NOMO-1 treated with dmso at 0.1 percent for 144 hours (cell line): Measurements from ENCODE around the gene SCN4A.
A peak's percentile ranks its signal among the peaks of the same experiment; 100 is the strongest.
"Not testable (repeated sequence)": the region's sequence is repeated elsewhere in the genome, so short reads cannot be mapped to it uniquely, and the experiment has no call there.

Source experiments
- DNase-seq: peaks from one replicate; lab custom pipeline; 2025; ENCODE audit not compliant: unreplicated experiment; lab: John Stamatoyannopoulos, UW

The SCN4A gene

DNA sequence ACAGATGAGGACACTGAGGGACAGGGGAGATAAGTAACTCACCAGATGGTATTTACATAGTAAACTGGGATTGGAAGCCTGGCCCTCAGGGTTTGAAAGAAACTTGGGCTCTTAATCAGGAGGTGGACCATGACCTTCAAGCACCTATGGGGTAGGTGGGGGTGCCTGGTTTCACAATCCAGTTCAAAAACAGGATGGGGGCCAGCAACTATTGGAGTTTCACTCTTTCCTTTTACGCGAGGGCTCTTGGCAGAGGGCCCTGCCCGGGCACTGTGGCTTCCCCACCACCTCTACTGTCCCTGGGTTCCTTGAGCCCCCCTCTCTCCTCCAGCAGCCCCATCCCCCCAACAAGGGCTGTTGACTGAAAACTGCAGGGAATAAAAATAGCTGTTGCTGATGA is 14.1 kb upstream of the SCN4A start:
- no peak for DNase-seq

DNA sequence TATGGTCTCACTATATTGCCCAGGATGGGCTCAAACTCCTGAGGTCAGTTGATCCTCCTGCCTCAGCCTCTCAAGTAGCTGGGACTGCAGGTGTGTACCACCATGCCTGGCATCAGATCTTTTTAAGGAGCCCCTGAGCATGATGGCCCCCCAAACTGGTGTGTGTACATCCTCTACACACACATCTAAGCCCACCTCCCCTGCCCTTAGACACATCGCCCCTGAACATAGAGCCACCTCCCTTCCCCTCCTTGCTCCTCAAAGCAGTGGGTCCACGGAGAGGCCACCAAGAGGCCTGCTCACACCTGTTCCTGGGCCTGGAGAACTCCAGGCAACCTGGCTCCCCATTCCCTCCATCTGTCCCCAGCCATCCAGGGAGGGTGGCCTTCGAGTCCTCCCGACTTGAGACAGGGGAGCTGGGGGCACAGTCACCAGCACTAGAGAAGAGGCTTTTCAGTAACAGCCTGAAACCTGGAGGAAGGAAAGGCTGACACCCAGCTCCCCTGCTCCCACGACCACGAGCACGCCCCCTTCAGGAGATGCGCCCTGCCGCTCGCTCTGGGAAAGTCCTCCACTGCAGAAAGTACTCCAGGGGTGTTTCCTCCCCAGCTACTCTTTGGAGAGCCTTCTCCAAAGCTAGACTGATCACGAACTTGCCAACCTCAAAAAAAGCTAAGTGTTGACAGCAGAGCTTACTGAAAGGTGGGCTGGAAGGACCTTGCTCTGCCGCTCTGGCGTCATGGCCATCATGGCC is 12.8 kb upstream of the SCN4A start:
- DNase-seq: no peak

DNA sequence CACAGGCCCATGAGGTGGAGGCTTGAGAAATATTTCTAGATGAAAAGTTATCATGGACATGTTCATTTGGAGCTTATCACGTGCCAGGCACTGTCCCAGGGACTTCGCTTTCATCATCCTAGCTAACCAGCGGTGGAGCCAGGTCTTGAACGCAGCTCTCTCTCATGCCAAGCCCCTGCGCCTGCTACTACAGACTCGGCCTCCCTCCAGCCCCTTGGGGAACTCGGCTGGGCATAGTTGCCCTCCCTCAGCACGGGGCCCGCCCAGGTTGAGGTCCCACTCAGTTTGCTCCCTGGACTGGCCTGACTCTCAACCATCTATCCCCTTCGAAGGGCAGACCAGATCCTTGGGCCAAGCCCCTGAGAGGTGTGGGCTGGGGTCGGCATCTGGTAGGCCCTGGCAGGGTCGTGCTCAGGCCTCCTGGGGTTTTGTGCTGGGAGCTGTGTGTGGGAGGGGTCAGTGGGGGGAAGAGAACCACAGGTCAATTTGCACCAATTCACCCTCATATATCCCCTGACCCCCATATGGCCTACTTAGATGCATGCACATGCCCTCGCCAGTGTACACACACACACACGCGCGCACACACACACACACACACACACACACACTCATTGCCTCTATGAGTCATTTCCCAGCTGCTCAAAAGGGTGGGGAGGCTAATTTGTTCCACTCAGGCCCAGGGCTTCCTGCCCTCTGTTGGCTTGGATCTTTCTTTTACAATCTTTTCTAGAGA is 12.1 kb upstream of the SCN4A start:
- peak; percentile 36 for DNase-seq

DNA sequence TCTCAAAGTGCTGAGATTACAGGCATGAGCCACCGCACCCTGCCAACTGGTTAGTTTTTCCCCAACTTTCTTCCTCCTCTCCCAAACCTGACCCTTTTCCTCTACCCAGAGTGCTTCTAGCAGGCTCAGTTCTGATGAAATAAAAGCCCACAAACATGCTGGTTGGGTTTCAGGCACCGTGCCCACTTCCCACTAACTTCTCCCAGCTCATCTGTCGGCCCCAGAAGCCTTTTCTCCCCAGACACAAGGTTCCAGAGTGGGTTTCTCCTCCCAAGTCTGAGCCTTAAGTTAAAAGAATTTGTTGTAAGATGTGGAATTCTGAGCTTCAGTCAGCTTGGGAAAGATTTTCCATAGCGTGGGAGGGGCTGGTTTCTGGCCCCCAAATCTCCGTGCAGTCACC is 11.5 kb upstream of the SCN4A start:
- no peak for DNase-seq

DNA sequence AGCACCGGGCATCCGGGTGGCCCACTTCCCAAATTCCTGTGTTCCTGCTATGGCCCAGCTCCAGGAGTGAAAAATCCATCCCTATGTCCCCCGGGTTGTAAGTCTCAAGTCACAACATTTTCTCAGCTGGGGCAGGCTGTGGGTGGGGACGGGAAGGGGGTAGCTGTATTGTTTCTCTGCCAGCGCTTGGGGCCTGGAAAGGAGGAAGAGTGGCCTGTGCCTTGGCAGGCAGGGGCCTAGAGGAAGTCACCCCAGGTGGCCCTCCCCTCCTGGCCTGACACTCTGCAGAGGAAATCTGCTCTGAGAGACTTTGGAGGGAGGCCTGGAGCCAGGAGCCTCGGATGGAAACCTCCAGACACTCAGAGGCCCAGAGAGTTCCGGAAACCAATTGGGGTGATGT is 10.6 kb upstream of the SCN4A start:
- DNase-seq: no peak

DNA sequence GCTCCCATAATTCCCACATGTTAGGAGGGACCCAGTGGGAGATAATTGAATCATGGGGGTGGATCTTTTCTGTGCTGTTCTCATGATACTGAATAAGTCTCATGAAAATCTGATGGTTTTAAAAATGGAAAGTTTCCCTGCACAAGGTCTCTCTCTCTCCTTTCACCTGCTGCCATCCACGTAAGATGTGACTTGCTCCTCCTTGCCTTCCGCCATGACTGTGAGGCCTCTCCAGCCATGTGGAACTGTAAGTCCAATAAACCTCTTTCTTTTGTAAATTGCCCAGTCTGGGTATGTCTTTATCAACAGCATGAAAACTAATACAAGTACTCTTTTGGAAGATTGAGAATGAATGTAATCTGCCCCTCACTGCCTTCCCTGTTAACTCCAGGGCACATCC is 9.9 kb upstream of the SCN4A start:
- DNase-seq: not testable (repeated sequence)

DNA sequence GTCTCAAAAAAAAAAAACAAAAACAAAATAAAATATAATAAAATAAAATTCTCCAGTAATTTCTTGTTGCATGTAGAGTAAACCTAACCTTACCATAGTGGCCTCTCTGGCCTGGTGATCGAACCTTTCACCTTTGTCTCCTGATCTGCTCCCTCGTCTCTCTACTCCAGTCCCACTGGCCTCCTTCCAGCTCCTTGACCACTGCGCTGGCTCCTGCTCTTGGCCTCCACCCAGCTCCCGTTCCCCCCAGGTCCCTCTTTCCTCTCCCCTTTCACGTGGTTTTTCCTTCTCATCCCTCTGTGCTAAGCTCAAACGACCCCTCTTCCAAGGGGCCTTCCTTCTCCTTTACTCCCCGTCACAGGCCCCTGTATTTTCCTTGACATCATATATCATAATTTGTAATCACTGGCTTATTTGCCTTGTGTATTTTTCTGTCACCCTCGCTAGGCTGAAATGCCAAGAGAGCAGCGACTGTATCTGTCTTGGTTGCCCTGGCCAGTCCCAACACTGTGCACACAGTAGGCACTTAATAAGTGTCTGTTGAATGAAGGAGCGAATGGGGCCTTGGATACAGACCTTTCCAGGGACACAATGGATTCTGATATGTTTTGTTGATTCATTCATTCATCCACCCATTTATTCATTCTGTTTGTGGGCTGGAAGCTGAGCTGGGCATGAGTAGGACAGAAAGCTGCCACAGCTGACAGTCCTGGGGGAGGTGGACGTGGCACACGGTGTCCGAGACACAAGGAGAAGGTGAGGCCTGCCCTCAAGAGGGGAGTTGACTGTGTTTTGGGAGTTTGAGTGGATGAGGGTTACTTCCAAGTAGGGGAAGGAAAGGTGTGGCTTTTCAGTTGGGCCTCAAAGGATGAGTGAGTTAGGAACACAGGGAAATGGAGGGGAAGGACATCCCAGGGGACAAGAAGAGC is 5.8 kb upstream of the SCN4A start:
- no peak for DNase-seq

DNA sequence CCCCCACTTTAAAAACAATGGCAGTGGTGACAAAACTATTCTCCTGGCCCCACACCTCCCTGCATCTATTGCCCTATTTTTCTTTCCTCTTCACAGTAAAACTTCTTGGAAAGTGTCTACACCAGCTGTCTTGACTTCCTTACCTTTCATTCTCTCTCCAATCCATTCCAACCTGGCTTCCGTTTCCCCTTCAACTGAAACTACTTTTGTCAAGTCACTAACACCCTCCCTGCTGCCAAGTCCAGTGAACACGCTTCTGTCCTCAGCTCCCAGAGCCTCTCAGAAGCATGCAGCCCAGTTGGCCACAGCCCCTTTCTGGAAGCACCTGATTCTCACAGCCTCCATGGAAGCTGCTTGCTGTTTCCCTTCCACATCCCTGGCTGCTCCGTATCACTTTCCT is 4.0 kb upstream of the SCN4A start:
- no peak for DNase-seq

DNA sequence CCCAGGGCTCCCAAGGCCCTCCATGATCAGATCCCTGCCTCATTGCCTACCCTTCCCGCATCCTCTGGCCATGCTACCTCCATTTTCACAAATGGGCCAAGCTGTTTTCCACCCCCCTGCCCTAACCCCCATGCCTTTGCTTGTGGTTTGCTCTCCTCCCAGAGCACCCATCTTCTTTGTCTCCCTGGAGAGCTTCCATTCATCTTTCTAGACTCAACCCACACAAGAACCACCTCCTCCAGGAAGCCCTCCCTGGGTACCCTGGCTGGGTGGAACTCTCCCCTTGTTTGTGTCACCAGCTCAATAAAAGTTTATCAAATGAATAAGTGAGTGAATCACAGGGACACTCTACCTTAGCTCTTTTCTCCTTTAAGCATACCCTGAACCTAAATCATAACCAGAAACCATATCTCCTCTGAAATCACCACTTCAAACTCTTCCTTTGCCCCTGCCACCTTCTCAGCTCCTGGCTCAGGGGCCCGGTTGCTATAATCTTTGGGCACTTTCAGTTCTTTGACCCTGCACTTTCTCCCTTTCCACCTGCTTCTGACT is 2.9 kb upstream of the SCN4A start:
- DNase-seq: no peak

DNA sequence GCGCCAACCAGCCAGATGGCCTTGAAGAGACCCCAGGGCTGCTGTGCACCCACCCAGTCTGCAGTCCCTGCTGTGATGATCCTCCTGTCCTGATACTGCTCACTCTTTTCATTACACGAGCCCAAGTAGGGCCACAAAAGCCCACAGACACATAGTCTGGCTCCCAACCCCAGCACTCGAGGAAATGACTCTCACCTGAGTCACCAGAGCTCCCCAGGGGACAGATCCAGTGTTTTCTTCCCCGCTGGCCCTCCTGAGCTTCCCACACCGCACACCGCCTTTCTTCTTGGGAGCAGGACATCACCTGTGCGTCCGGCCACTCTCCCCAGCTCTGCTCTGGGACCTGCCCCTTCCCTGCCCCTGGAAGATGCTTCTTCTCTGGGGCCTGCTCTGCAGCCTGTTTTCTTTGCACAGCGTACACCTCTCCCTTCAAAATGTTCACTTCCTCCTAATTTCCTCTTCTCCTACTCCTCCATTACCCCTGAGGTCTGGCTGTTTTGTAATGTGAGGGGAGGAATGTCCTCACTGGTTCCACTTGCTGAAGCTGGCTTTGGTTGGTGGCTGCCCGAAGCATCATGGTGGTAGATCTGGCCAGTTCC is 2.0 kb upstream of the SCN4A start:
- DNase-seq: no peak

DNA sequence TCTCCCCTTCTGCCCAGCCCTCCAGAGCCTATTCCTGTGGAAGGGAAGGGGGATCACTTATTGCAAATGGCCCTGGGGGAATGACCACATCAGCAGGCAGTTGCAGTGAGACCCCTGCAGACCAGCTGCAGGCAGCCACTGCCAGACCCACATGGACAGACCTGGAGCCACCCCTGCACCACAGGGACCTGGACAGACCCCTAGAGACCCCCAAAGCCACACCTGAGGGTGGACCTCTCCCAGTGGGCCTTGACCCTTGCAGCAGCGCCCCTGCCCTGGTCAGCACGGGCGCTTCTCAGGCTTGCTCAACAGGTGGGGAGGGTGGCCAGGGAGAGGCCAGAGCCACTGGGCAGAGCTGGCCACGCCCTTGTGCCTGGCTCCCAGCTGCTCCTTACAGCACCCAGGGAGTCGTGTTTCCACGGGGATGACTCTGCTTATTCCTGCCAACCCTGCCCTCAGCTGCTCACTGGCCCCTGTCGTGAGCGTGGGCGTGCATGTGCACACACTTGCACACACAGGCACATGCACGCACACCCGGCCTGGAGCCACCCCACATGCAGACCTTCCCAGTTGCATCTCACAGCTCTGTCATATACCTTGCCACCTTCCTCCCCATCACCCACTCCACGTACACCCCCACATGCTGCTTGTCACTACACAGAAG is 1.3 kb upstream of the SCN4A start:
- no peak for DNase-seq

DNA sequence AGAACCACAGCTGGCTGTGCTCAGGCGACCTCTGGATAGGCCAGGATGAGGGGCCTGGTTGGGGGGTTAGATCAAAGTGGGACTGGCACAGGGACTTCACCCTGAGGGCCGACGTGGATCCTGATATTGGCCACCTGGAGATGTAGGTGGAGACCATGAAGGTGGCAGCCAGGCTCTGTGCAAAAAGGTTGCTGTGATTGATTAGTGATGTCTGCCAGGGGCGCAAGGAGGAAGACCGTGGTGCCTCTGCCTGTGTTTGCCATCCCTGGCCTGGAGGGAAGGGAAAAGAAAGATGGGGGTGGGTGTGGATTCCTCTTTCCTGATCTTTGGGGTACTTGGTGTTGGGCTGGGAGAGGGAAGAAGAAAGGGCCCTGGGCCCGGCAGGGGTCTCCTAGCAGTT is 529 bp upstream of the SCN4A start:
- DNase-seq: no peak

DNA sequence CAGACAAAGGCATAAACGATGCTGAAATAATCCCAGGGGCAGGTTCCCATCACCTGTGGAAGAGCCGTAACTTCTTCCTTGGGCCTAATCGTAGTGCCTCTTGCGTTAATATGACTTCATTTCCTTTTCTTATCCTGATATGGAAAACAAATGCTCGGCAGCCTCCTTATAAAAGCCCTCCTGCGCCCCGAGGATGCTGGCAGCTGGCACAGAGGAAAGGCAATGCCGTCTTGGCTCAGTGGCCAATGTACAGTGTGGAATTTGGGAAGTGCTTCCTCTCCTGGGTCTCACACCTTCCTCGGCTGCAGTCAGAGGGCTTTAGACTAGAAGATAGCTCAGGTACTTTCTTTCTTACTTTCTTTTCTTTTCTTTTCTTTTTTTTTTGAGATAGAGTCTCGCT is 3.4 kb downstream of the SCN4A start:
- DNase-seq: no peak

DNA sequence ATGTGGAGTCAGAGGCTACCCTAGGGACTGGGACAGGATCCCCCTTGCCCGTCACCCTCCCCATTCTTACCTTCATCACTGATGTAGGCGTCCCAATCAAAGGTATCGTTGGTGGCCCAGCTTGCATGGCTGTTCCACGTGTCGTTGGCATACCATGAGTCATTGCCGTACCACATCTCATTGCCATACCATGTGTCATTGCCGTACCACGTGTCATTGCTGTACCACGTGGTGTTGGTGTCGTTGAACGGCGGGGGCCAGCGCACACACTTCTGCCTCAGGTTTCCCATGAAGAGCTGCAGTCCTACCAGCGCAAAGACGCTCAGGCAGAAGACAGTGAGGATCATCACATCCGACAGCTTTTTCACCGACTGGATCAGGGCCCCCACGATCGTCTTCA is 4.8 kb downstream of the SCN4A start:
- DNase-seq: no peak

DNA sequence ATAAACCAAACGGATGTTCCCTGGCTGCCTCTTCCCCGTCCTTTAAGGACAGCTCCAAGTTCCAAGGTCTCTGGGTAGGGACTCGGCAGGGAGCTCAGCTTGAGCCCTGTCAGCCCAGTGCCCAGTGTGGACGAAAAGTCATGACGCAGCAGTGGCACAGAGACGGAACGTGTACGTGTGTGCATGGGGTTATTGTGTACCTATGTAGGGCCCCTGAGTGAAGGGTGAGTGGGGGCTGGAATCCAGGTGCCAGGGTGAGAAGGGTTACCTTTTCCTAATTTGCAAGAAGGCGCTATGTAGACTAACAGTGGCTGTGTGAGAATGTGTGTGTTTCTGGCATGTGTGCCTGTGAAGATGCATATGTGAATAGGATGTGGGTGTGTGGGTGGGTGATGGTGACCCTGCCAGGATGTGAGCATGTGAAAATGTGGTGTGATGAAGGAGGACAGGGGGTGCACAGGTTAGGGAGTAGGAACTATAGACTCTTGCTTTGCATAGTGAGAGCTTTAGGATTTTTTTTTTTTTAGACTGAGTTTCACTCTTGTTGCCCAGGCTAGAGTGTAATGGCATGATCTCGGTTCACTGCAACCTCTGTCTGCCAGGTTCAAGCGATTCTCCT is 6.0 kb downstream of the SCN4A start:
- DNase-seq: no peak

DNA sequence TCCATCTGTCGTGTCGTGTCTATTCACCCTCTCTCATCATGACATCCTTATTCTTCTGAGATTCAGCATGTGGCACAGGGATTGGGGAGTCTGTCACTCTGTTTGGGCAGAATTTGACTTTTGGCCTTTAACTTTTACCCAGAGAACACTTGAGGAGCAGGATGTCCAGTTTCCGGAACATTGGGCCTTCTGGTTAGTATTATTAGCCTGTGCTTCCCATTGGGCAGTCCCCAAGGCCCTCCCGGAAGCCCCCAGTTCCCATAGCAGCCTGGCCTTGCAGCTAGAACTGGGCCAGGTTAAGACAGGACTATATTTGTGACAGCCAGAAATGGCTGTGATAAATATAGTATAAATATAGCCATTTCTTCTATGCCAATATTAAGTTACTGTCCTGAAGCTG is 9.6 kb downstream of the SCN4A start:
- DNase-seq: no peak

DNA sequence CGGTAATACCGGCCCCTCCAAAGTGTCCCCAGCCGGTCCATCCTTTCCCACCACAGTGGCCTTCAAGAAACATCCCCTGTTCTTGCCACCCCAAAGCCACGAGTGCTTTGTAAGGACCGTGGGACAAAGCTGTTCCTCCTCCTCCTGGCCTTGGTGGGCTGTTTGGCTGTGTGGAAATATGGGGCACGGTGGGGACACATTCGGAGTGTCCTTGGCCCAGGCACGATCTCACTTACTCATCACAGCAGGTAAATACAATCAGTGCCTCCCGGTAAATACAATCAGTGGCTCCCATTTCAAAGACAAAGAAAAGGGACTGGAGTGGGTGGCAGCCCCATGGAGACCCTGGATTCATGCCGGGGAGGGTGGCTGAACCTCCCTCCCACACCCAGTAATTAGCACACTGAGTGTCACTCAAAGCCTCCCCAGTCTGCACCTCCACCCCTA is 10.4 kb downstream of the SCN4A start:
- no peak for DNase-seq

DNA sequence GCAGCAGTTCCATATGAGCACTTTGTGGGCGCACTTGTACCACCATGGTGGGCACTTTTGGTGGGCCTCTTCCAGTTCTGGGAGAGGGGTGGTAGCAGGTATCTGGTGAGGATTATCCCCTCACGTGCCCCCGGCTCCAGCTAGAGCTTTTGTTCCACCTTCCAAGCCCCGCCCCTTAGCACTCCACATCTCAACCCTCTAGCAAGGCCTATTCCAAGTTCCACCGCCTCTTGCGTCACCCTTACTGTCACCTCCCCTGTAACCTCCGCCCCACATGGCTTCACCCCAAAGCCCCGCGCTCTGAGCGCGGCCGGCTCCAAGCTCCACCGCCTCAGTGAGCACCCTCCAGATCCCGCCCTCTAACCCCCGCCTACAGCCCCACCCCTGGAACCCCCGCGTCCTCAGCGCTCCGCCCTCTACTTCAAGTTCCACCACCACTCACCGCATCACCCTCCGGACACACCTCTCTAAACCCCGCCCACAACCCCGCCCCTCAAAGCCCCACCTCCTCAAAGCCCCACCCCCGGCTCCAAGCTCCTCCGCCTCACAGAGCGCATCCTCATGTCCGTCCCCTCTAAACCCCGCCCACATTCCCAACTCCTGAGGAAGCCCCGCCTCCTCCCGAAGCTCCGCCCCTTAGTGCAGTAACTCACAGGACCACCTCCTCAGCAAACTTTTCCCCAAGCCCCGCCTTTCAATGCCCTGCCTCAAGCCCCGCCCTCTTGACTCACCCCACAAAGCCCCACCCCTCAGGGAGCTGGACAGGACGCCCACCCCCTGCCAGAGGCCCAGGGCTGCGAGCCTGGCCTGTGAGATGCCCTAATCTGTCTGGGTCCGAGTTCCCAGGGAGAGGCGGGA is 11.1 kb downstream of the SCN4A start:
- DNase-seq: peak; percentile 20

DNA sequence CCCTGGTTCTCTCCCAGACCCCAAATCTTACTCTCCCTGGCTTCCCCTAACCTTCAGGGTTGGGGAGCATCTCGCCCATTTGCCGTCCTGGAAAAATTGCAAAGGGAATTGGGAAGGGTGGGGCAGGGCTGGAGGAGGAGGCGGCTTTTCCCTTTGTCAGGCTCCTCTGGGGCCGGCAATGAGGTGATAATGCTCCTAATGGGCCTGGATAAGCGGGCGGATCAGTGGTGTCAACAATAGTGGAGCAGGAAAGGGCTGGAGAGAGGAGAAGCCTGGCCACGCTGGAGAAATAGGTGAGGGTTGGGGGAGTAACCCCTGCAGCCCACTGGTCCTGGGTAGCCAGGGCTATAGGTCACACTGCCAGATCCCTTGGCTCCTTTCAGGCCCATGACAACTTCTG is 12.3 kb downstream of the SCN4A start:
- DNase-seq: no peak
